Stimulated activated memory B cell treated with anti-CD40 and anti-IgM and Interleukin-4, amounts not matched to agents 10 μg/mL and 1 μg/mL and 100 μg/mL, for 72 hours (primary cell): ENCODE measurements around the gene NYAP2.

ENCODE experiments used
- ATAC-seq: fragments of 150-1000 bp; cut with Tn5 transposase; 2 replicates; pipeline ENCODE4 v1.10.0; 2021
- H3K27ac Mint-ChIP-seq: one replicate; pipeline ENCODE4 v1.8.0; 2022; ENCODE audit warnings: mild to moderate bottlenecking, mixed read lengths
- H3K27me3 Mint-ChIP-seq: one replicate; pipeline ENCODE4 v1.8.0; 2022; ENCODE audit warnings: mixed read lengths
- H3K36me3 Mint-ChIP-seq: one replicate; pipeline ENCODE4 v1.8.0; 2022; ENCODE audit warnings: mixed read lengths
- H3K4me1 Mint-ChIP-seq: one replicate; pipeline ENCODE4 v1.8.0; 2022; ENCODE audit warnings: mixed read lengths
- H3K4me3 Mint-ChIP-seq: one replicate; pipeline ENCODE4 v1.8.0; 2022; ENCODE audit warnings: mild to moderate bottlenecking, moderate library complexity, mixed read lengths
- H3K9me3 Mint-ChIP-seq: one replicate; pipeline ENCODE4 v1.8.0; 2022; ENCODE audit warnings: mixed read lengths

The NYAP2 gene

GRCh38 chr2:225640550-225640949, 241.0 kb downstream of the NYAP2 start:
- ATAC-seq, result no peak
- H3K27ac Mint-ChIP-seq, result no peak overlapping the region
- H3K4me3 Mint-ChIP-seq, result no peak overlapping the region
- no peaks in the 10 kb centered on the region for H3K9me3 Mint-ChIP-seq
- no peaks in the 10 kb centered on the region for H3K36me3 Mint-ChIP-seq
- peaks cover 5% of the 10 kb centered on the region for H3K4me1 Mint-ChIP-seq
- no peaks in the 10 kb centered on the region for H3K27me3 Mint-ChIP-seq

- ATAC-seq, result no peak
- no peaks in the 10 kb centered on the region for H3K4me1 Mint-ChIP-seq
- no peaks in the 10 kb centered on the region for H3K27me3 Mint-ChIP-seq
- no peak overlapping the region for H3K4me3 Mint-ChIP-seq
- no peaks in the 10 kb centered on the region for H3K9me3 Mint-ChIP-seq
- no peaks in the 10 kb centered on the region for H3K36me3 Mint-ChIP-seq
- H3K27ac Mint-ChIP-seq, result no peak overlapping the region
Observed at GRCh38 chr2:225649274-225649673, 249.8 kb downstream of the NYAP2 start.

GRCh38 chr2:225650041-225650440, 250.5 kb downstream of the NYAP2 start:
- H3K9me3 Mint-ChIP-seq, result no peaks in the 10 kb centered on the region
- no peaks in the 10 kb centered on the region for H3K4me1 Mint-ChIP-seq
- H3K27me3 Mint-ChIP-seq, result no peaks in the 10 kb centered on the region
- H3K36me3 Mint-ChIP-seq, result no peaks in the 10 kb centered on the region
- ATAC-seq, result no peak
- no peak overlapping the region for H3K4me3 Mint-ChIP-seq
- H3K27ac Mint-ChIP-seq, result no peak overlapping the region

GRCh38 chr2:225660262-225661131, 261.0 kb downstream of the NYAP2 start:
- H3K27me3 Mint-ChIP-seq, result peaks cover 27% of the 10 kb centered on the region
- no peaks in the 10 kb centered on the region for H3K9me3 Mint-ChIP-seq
- H3K4me1 Mint-ChIP-seq, result no peaks in the 10 kb centered on the region
- ATAC-seq, result peak; percentile 76
- no peak overlapping the region for H3K27ac Mint-ChIP-seq
- H3K4me3 Mint-ChIP-seq, result no peak overlapping the region
- H3K36me3 Mint-ChIP-seq, result no peaks in the 10 kb centered on the region

- Mint-ChIP-seq H3K4me1 (no peaks in the 10 kb centered on the region), H3K4me3 (no peak overlapping the region), H3K27me3 (peaks cover 27% of the 10 kb centered on the region), H3K27ac (no peak overlapping the region), H3K36me3 (no peaks in the 10 kb centered on the region), H3K9me3 (no peaks in the 10 kb centered on the region)
- ATAC-seq, result no peak
Observed at GRCh38 chr2:225662101-225662500, 262.6 kb downstream of the NYAP2 start.

GRCh38 chr2:225667445-225667844, 267.9 kb downstream of the NYAP2 start:
- no peak for ATAC-seq
- Mint-ChIP-seq H3K4me3 (no peak overlapping the region), H3K27me3 (peaks cover 18% of the 10 kb centered on the region), H3K27ac (no peak overlapping the region), H3K4me1 (no peaks in the 10 kb centered on the region), H3K36me3 (no peaks in the 10 kb centered on the region), H3K9me3 (no peaks in the 10 kb centered on the region)

DNA sequence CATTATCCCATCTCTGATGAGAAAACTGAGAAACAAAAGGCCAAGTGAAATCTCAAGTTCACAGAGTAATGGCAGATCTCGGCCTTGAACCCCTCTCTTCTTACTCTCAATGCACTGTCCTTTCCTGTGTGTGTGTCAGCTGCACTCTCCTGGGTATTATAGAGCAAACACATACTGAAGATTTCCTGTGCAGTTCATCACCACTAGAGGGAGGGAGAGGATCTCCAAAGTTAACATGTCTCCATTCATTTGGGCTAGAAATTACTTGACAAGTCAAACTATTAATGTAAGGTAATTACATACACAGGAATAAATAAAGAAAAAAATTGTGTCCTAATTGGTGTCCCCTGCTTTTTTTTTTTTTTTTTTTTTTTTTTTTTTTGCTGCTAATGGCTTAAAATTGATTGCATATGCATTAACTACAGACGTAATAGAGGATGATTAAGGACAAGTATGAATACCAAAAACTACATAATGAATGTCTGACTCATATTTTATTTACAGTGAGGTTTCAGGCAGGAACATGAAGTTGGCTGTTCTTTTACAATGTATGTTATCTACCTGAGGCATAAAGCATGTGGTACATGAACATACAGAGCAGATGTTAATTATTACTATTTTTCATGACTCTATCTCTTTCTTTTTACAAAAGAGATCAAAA, 269.2 kb downstream of the NYAP2 start:
- no peaks in the 10 kb centered on the region for H3K9me3 Mint-ChIP-seq
- no peak overlapping the region for H3K27ac Mint-ChIP-seq
- no peaks in the 10 kb centered on the region for H3K4me1 Mint-ChIP-seq
- H3K27me3 Mint-ChIP-seq, result peaks cover 10% of the 10 kb centered on the region
- peak; percentile 83 for ATAC-seq
- H3K36me3 Mint-ChIP-seq, result no peaks in the 10 kb centered on the region
- no peak overlapping the region for H3K4me3 Mint-ChIP-seq

DNA sequence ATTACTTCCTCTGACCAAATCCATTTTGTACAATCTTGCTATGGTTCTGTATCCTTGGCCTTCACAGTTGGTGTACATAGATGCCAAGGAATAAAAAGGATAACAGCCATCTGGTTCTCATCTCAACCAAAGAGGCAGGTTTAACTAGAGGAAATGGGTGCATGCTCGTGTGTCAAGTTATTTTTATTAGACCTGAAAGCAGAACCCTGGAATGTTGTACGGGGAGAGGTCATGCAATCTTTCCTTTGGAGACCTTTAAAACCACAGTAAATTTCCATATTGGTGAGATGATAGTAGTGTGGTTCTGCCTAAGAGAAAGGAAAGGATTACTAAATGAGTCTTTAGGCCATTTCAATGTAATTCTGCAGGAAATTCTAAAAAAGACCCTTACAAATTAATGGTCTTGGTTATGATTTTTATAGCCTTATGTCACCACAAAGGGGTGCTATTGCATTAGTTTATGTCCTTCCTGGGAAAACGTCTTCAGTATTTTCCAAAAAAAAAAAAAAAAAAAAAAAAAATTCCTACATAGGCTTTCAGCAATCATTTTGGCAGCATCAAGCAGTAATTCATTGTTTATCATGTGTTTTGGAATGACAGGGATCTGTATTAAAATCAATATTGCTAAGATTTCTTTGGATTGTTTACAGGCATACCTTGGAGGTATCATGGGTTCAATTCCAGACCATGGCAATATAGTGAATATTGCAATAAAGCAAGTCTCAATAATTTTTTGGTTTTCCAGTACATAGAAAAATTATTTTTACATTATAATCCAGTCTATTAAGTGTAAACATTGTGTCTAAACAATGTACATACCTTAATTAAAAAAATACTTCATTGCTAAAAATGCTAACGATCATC, 270.8 kb downstream of the NYAP2 start:
- Mint-ChIP-seq H3K36me3 (no peaks in the 10 kb centered on the region), H3K27ac (no peak overlapping the region), H3K27me3 (no peaks in the 10 kb centered on the region), H3K4me1 (no peaks in the 10 kb centered on the region), H3K4me3 (no peak overlapping the region), H3K9me3 (no peaks in the 10 kb centered on the region)
- ATAC-seq, result no peak

- Mint-ChIP-seq H3K36me3 (no peaks in the 10 kb centered on the region), H3K4me3 (no peak overlapping the region), H3K9me3 (no peaks in the 10 kb centered on the region), H3K27ac (no peak overlapping the region), H3K4me1 (peaks cover 1% of the 10 kb centered on the region), H3K27me3 (peaks cover 12% of the 10 kb centered on the region)
- no peak for ATAC-seq
Observed at GRCh38 chr2:225678792-225679191, 279.3 kb downstream of the NYAP2 start.

DNA sequence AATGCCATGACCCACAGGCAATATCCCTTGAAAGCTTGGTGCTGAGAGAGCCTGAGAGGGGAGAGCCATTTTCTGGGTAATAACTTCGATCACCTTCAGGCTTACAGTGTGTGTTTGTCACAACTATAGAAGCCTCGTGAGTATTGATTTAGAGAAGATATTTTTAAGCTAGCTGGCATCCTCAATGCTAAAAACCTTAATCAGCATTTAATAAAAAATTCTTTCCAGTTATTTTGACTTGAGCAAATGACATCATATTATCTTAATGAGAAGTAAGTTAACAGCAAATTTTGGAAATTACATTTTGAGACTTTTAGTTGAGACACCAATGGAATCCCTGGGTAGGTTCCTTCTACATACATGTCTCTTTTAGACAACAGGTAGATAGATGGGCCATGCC, 283.7 kb downstream of the NYAP2 start:
- H3K27ac Mint-ChIP-seq, result no peak overlapping the region
- no peaks in the 10 kb centered on the region for H3K9me3 Mint-ChIP-seq
- no peaks in the 10 kb centered on the region for H3K36me3 Mint-ChIP-seq
- no peak overlapping the region for H3K4me3 Mint-ChIP-seq
- peaks cover 12% of the 10 kb centered on the region for H3K27me3 Mint-ChIP-seq
- ATAC-seq, result no peak
- H3K4me1 Mint-ChIP-seq, result peaks cover 8% of the 10 kb centered on the region

- no peaks in the 10 kb centered on the region for H3K27me3 Mint-ChIP-seq
- ATAC-seq, result no peak
- no peak overlapping the region for H3K27ac Mint-ChIP-seq
- no peaks in the 10 kb centered on the region for H3K36me3 Mint-ChIP-seq
- no peaks in the 10 kb centered on the region for H3K9me3 Mint-ChIP-seq
- no peaks in the 10 kb centered on the region for H3K4me1 Mint-ChIP-seq
- H3K4me3 Mint-ChIP-seq, result no peak overlapping the region
Observed at GRCh38 chr2:225690153-225690552, 290.6 kb downstream of the NYAP2 start.

DNA sequence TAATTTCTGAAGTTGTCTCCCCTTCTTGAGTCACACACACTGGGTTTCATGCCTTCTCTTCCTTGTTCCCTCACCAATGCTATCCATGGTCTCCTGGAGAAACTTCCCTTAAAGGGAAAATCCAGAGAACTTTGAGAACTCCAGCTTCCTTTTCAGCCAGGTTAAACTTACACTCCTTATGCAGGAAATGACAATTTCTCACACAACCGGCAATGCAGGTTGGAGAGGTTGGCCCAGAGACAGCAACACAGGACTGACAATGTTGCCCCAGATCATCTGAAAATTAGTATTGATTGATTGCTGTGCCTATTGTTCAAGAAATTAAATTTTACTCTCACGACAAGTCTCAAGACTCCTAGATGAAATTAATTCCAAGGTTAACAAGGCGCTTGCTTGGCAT, 292.2 kb downstream of the NYAP2 start:
- no peaks in the 10 kb centered on the region for H3K4me1 Mint-ChIP-seq
- no peak overlapping the region for H3K4me3 Mint-ChIP-seq
- H3K27ac Mint-ChIP-seq, result no peak overlapping the region
- ATAC-seq, result no peak
- no peaks in the 10 kb centered on the region for H3K27me3 Mint-ChIP-seq
- no peaks in the 10 kb centered on the region for H3K36me3 Mint-ChIP-seq
- no peaks in the 10 kb centered on the region for H3K9me3 Mint-ChIP-seq

- Mint-ChIP-seq H3K27me3 (no peaks in the 10 kb centered on the region), H3K9me3 (no peaks in the 10 kb centered on the region), H3K36me3 (no peaks in the 10 kb centered on the region), H3K27ac (no peak overlapping the region), H3K4me3 (no peak overlapping the region), H3K4me1 (no peaks in the 10 kb centered on the region)
- ATAC-seq, result no peak
Observed at GRCh38 chr2:225693259-225693658, 293.7 kb downstream of the NYAP2 start.

GRCh38 chr2:225694664-225695063, 295.2 kb downstream of the NYAP2 start:
- no peak overlapping the region for H3K4me3 Mint-ChIP-seq
- H3K9me3 Mint-ChIP-seq, result no peaks in the 10 kb centered on the region
- H3K36me3 Mint-ChIP-seq, result no peaks in the 10 kb centered on the region
- H3K4me1 Mint-ChIP-seq, result peaks cover 6% of the 10 kb centered on the region
- H3K27me3 Mint-ChIP-seq, result no peaks in the 10 kb centered on the region
- no peak for ATAC-seq
- H3K27ac Mint-ChIP-seq, result no peak overlapping the region

GRCh38 chr2:225697936-225698335, 298.4 kb downstream of the NYAP2 start:
- no peak for ATAC-seq
- no peaks in the 10 kb centered on the region for H3K27me3 Mint-ChIP-seq
- no peak overlapping the region for H3K27ac Mint-ChIP-seq
- peaks cover 6% of the 10 kb centered on the region for H3K4me1 Mint-ChIP-seq
- no peaks in the 10 kb centered on the region for H3K36me3 Mint-ChIP-seq
- no peak overlapping the region for H3K4me3 Mint-ChIP-seq
- no peaks in the 10 kb centered on the region for H3K9me3 Mint-ChIP-seq
